ENCODE measurements around the gene ELF1. TPM values are rescaled to one million over a fixed set of nuclear protein-coding genes. Genes with fewer than 3 reads are reported as not detected.

The ELF1 gene
- total and polyA plus RNA-seq, 12 donors = 9.9 to 60.5 (median 38.2) TPM

DNA sequence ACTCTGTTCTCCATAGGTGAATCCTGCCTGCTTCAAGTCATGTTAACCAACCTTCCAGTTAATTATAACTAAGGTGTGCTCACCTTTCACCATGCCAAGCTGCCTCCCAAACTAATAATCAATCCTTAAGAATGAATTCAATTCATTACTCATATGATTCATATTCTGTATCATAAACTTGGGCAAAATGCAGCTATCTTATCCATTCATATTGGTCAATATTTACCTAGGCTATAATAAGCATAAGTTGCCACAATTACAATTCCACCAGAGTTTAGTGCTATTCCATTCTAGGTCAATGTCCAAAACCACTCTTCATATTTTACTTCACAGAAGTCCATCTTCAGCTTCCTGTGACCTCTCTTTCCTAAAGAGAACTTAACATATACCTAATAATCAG, 13.4 kb downstream of the ELF1 start:
- Histone ChIP-seq H3K9me3 (no peaks in the 10 kb centered on the region), H3K4me3 (no peak overlapping the region), H3K4me1 (peaks cover 0 to 94% (median 41%) of the 10 kb centered on the region in 9 donors), H3K27me3 (no peaks in the 10 kb centered on the region), H3K36me3 (no peaks in the 10 kb centered on the region), H3K27ac (peak overlapping the region in 1 of 10 donors; percentile 72)
- TF ChIP-seq, protein P1, sequence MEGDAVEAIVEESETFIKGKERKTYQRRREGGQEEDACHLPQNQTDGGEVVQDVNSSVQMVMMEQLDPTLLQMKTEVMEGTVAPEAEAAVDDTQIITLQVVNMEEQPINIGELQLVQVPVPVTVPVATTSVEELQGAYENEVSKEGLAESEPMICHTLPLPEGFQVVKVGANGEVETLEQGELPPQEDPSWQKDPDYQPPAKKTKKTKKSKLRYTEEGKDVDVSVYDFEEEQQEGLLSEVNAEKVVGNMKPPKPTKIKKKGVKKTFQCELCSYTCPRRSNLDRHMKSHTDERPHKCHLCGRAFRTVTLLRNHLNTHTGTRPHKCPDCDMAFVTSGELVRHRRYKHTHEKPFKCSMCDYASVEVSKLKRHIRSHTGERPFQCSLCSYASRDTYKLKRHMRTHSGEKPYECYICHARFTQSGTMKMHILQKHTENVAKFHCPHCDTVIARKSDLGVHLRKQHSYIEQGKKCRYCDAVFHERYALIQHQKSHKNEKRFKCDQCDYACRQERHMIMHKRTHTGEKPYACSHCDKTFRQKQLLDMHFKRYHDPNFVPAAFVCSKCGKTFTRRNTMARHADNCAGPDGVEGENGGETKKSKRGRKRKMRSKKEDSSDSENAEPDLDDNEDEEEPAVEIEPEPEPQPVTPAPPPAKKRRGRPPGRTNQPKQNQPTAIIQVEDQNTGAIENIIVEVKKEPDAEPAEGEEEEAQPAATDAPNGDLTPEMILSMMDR (IDR thresholded peaks at IDR 0.05) = no peak
- DNase-seq = no peak
- intact Hi-C loops (cut with DNase I) = no loop called here
- ATAC-seq = no peak

- no peak overlapping the region for H3K4me3 ChIP-seq
- H3K36me3 ChIP-seq = peaks cover 0 to 2% (median 0%) of the 10 kb centered on the region in 9 donors
- peak overlapping the region in 4 of 10 donors; percentile 0 to 72 (median 25) for H3K27ac ChIP-seq
- WGBS, 2 donors = 39 to 41% methylated on average over 4 of the region's 4 CpGs
- TF ChIP-seq, protein P1 (IDR thresholded peaks at IDR 0.05) = no peak
- no peaks in the 10 kb centered on the region for H3K9me3 ChIP-seq
- intact Hi-C loops (cut with DNase I) = no loop called here
- ATAC-seq = peak in 1 of 8 donors; percentile 37
- no peak for DNase-seq
- no peaks in the 10 kb centered on the region for H3K27me3 ChIP-seq
- peaks cover 0 to 95% (median 41%) of the 10 kb centered on the region in 9 donors for H3K4me1 ChIP-seq
Observed at GRCh38 chr13:41004875-41005693, 14.0 kb downstream of the ELF1 start.

DNA sequence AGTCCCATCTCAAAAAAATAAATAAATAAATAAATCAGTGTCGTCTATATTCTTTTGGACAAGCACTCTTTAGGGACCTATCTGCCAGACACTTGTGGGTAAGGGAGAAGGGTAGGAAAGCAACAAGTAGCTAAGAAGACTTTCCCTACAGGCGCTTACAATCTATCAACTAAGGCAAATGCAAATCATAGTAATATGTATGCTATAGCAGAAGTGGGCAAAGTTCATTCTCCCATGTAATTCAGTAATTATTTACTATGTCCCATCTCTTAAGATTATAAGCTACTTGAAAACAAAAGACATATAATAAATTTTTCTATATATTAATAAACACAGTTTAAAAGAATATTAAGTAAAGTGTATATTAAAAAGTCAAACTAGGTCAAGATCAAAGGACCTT, 16.5 kb downstream of the ELF1 start:
- Histone ChIP-seq H3K4me1 (peaks cover 0 to 85% (median 40%) of the 10 kb centered on the region in 9 donors), H3K4me3 (no peak overlapping the region), H3K36me3 (peaks cover 0 to 16% (median 0%) of the 10 kb centered on the region in 9 donors), H3K27ac (no peak overlapping the region), H3K27me3 (no peaks in the 10 kb centered on the region), H3K9me3 (no peaks in the 10 kb centered on the region)
- TF ChIP-seq, protein P1 (IDR thresholded peaks at IDR 0.05) = no peak
- intact Hi-C loops (cut with DNase I) = no loop called here
- 69 to 91% methylated on average over 2 of the region's 2 CpGs for WGBS, 2 donors
- DNase-seq = no peak
- no peak for ATAC-seq

- Histone ChIP-seq H3K9me3 (no peaks in the 10 kb centered on the region), H3K4me1 (peaks cover 0 to 85% (median 33%) of the 10 kb centered on the region in 9 donors), H3K4me3 (no peak overlapping the region), H3K36me3 (peaks cover 0 to 24% (median 0%) of the 10 kb centered on the region in 9 donors), H3K27ac (no peak overlapping the region), H3K27me3 (no peaks in the 10 kb centered on the region)
- ATAC-seq (no peak), DNase-seq (no peak)
- TF ChIP-seq, protein P1 (IDR thresholded peaks at IDR 0.05) = no peak
- intact Hi-C loops (cut with DNase I) = loop anchor here in 1 of 10 donors (1.0 kb wide), 1 partner anchor 15 kb away; no protein-coding TSS in a partner anchor
- 78 to 79% methylated on average over 5 of the region's 5 CpGs for WGBS, 2 donors
Observed at GRCh38 chr13:41001695-41002094, 17.4 kb downstream of the ELF1 start.
